Activated CD4-positive, alpha-beta memory T cell treated with anti-CD3 and anti-CD28 coated beads for 36 hours (primary cell): Measurements from ENCODE around the gene SMAD3. TPM values are rescaled to one million over a fixed set of nuclear protein-coding genes. Genes with fewer than 3 reads are reported as not detected.

Experiments used
- CTCF ChIA-PET: fragments of 350-600 bp; sonication (Branson Sonifier 250); formaldehyde crosslinking; loops from one replicate; lab custom pipeline; 2021; ENCODE audit warnings: antibody characterized with exemption, inconsistent platforms; lab: Charles Lee
- POLR2A ChIA-PET: fragments of 350-600 bp; sonication (Branson Sonifier 250); formaldehyde crosslinking; loops from one replicate; lab custom pipeline; 2021; ENCODE audit warnings: antibody characterized with exemption; lab: Charles Lee
- DNase-seq: peaks from one replicate; pipeline ENCODE4 v3.0.0-alpha.2; 2020
- H3K27ac Mint-ChIP-seq: one replicate; pipeline ENCODE4 v1.8.0; 2021; ENCODE audit warnings: mixed read lengths
- H3K27me3 Mint-ChIP-seq: one replicate; pipeline ENCODE4 v1.8.0; 2021; ENCODE audit warnings: mixed read lengths
- H3K36me3 Mint-ChIP-seq: one replicate; pipeline ENCODE4 v1.8.0; 2021; ENCODE audit warnings: mixed read lengths
- H3K4me1 Mint-ChIP-seq: one replicate; pipeline ENCODE4 v1.8.0; 2021; ENCODE audit warnings: low read depth, mixed read lengths
- H3K4me3 Mint-ChIP-seq: one replicate; pipeline ENCODE4 v1.8.0; 2021; ENCODE audit warnings: mild to moderate bottlenecking, mixed read lengths
- H3K9me3 Mint-ChIP-seq: one replicate; pipeline ENCODE4 v1.8.0; 2021; ENCODE audit warnings: mixed read lengths
- intact Hi-C: fragments of 100-400 bp; cut with micrococcal nuclease; formaldehyde crosslinking; loops from one replicate; pipeline ENCODE4 v1.15.1; 2023
- total RNA-seq, 2 experiments: library from RNA; stranded (reverse); gene quantifications; one replicate each; pipeline ENCODE4 v1.2.3, GENCODE V29; 2021

The SMAD3 gene
- total RNA-seq, 2 experiments from 2014 or later, result 50.2 to 50.5 TPM

DNA sequence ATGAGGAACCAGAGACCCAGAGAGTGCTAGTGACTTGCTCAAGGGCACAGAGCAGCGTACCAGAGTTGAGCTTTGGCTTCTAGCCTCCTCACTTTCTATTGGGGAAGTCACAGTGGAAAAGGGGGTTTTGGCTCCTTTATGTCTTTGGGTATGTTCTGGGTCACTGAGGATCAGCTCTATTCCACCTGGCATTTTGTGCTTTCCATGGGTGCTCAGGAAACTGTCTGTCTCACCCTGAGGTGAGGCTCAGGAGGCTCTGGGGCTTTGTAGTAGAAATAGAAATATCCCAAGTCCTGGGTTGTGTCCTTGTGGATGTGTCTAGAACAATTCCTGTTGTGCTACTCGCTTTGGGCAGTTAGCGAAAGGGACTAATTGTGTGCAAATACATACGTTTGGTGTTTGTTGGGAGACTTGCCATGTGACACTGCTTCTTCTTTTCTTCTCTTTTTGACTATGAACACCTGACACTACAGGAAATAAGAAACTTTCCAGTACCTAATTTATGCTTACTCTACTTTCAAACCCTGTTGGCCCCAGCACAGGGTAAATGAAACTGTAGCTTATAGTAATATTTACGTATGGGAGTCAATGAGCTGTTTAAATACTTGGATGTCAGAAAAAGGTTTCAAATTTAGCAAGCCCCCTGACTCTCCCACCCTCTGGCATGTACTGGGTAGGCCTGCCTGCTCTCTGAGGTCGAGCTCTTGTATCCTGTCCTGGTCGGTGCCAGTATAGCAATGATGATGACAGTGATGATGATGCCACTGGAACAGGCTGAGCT is 35.6 kb downstream of the SMAD3 start:
- POLR2A ChIA-PET, result interaction anchor here (0.6 to 4.9 kb wide), 24 partner anchors 10 to 153 kb away, joined by 3 to 117 read pairs (median 5); partner anchors contain the start of genes AAGAB, IQCH and SMAD3
- peak; percentile 89 for DNase-seq
- H3K4me1 Mint-ChIP-seq, result peaks cover 37% of the 10 kb centered on the region

DNA sequence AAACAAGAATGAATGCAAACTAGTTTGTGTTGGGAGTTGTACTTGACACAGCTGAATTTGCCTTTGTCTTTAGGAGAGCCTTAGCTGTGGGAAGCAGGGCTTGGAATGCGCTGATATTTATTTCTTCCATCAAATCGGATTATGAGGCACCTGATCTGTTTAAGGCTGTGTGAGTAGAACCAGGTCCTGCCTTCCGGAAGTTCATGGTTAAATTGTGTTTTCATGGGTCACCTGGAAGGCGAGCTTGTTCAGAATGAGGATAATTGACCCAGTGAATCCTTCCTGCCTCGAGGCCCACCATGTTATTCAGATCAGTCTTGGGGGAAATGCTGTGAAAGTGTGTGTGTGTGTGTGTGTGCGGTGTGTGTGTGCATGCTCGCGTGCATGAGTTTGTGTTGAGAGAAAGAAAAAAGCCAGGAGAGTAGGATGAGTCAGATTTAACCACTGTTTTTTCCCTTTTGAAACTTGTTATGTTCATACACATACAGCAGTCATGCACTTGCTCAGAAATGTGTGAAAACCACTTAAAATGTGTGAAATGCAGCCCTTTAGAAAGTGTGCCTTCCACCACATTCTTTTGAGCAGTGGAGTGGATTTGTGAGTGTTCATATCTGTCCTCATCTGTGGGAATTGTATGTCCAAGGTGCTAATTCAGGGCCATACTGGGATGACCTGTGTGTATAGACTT is 36.7 kb downstream of the SMAD3 start:
- peaks cover 10% of the 10 kb centered on the region for H3K36me3 Mint-ChIP-seq

More for the DNA sequence above, 35.6 kb downstream of the SMAD3 start:
- H3K4me3 Mint-ChIP-seq, result no peak overlapping the region
- H3K27ac Mint-ChIP-seq, result no peak overlapping the region
- no peaks in the 10 kb centered on the region for H3K27me3 Mint-ChIP-seq
- CTCF ChIA-PET, result interaction anchor here (0.7 to 3.8 kb wide), 17 partner anchors 10 to 154 kb away, joined by 3 to 21 read pairs (median 5); no protein-coding TSS in a partner anchor
- H3K36me3 Mint-ChIP-seq, result peaks cover 17% of the 10 kb centered on the region
- H3K9me3 Mint-ChIP-seq, result no peaks in the 10 kb centered on the region
- intact Hi-C loops, result loop anchor here (1.0 to 5.0 kb wide), 10 partner anchors 10 to 206 kb away; no protein-coding TSS in a partner anchor

DNA sequence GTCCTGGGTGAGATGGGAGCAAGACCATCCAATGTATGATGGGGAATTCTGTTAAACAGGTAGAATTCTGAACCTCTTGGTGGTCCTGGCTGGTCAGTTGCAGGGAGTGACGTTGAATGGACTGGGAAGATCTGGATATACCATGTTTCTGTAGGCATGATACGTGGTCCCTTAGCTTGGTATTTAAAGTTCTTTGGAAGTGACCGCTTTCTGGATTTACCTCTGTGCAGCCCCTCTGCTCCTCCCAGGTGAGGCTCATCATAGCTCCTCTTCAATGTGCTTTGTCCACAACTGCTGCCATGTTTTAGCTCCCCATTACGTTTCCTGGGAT is 37.2 kb downstream of the SMAD3 start:
- intact Hi-C loops, result loop anchor here (5.0 kb wide), 1 partner anchor 75 kb away; no protein-coding TSS in a partner anchor
- Mint-ChIP-seq H3K36me3 (peaks cover 10% of the 10 kb centered on the region), H3K4me3 (no peak overlapping the region), H3K4me1 (peaks cover 23% of the 10 kb centered on the region), H3K27ac (no peak overlapping the region), H3K9me3 (no peaks in the 10 kb centered on the region), H3K27me3 (no peaks in the 10 kb centered on the region)
- DNase-seq, result no peak
- ChIA-PET POLR2A (interaction anchor here (0.7 to 4.9 kb wide), 14 partner anchors 11 to 152 kb away, joined by 3 to 117 read pairs (median 6); partner anchors contain the start of genes AAGAB, IQCH and SMAD3), CTCF (interaction anchor here (0.8 to 3.8 kb wide), 12 partner anchors 8 to 201 kb away, joined by 3 to 21 read pairs (median 6); no protein-coding TSS in a partner anchor)

More for the DNA sequence above, 36.7 kb downstream of the SMAD3 start:
- Mint-ChIP-seq H3K27me3 (no peaks in the 10 kb centered on the region), H3K4me1 (peaks cover 28% of the 10 kb centered on the region), H3K27ac (no peak overlapping the region), H3K9me3 (no peaks in the 10 kb centered on the region), H3K4me3 (no peak overlapping the region)
- peak; percentile 80 for DNase-seq
- CTCF ChIA-PET, result interaction anchor here (0.8 to 3.8 kb wide), 18 partner anchors 9 to 202 kb away, joined by 3 to 21 read pairs (median 6); no protein-coding TSS in a partner anchor
- intact Hi-C loops, result loop anchor here (1.0 to 5.0 kb wide), 10 partner anchors 11 to 205 kb away; no protein-coding TSS in a partner anchor
- POLR2A ChIA-PET, result interaction anchor here (0.6 to 4.9 kb wide), 28 partner anchors 9 to 152 kb away, joined by 3 to 117 read pairs (median 4); partner anchors contain the start of genes AAGAB, IQCH and SMAD3

DNA sequence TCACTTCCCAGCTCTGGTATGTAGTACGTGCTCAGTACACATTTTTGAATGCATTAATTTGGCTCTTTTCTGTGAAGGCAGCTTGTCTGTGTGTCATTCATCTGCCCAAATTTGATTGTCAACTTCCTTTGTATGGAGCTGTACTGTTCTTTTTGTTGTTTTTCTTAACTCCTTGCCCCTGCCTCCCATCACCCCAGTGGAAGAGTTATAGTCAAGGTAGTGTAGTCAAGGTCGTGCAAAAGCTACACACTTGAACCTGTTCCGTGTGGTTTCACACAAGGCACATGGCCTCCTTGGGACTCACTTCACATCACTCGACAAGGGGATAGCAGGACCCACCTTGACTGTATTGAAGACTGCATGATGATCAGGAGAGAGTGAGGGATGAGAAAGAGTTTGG is 37.6 kb downstream of the SMAD3 start:
- H3K36me3 Mint-ChIP-seq, result peaks cover 11% of the 10 kb centered on the region
- no peak overlapping the region for H3K4me3 Mint-ChIP-seq
- ChIA-PET CTCF (interaction anchor here (0.8 to 3.8 kb wide), 12 partner anchors 10 to 201 kb away, joined by 3 to 21 read pairs (median 6); no protein-coding TSS in a partner anchor), POLR2A (interaction anchor here (0.7 to 4.9 kb wide), 12 partner anchors 12 to 151 kb away, joined by 3 to 117 read pairs (median 14); partner anchors contain the start of genes AAGAB, IQCH and SMAD3)
- no peaks in the 10 kb centered on the region for H3K27me3 Mint-ChIP-seq
- intact Hi-C loops, result loop anchor here (5.0 kb wide), 1 partner anchor 76 kb away; no protein-coding TSS in a partner anchor
- H3K9me3 Mint-ChIP-seq, result no peaks in the 10 kb centered on the region
- H3K27ac Mint-ChIP-seq, result no peak overlapping the region
- DNase-seq, result no peak
- H3K4me1 Mint-ChIP-seq, result peaks cover 20% of the 10 kb centered on the region

DNA sequence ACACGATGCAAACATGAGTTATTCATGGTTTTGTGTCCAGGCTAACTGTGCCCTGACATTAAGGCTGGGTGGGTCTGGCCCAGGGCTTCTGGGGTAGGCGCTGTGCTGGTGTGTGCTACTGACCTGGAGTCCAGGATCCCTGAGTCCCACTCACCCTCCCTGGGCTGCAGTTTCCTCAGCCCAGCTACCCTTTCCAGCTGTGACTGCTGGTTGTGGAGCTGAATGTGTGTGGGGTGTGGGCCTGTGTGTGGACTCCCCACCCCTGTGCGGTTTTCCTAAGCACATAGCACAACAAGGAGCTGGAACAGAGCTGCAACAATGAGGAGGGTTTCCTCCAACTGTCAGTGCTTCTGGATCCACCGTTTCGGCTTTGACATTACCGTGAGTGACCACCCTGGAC is 38.0 kb downstream of the SMAD3 start:
- Mint-ChIP-seq H3K36me3 (peaks cover 13% of the 10 kb centered on the region), H3K4me3 (no peak overlapping the region), H3K27ac (no peak overlapping the region), H3K27me3 (no peaks in the 10 kb centered on the region), H3K9me3 (no peaks in the 10 kb centered on the region), H3K4me1 (peaks cover 22% of the 10 kb centered on the region)
- intact Hi-C loops, result loop anchor here (5.0 kb wide), 1 partner anchor 76 kb away; no protein-coding TSS in a partner anchor
- no peak for DNase-seq
- ChIA-PET POLR2A (interaction anchor here (0.9 to 4.9 kb wide), 9 partner anchors 12 to 71 kb away, joined by 4 to 117 read pairs (median 25); partner anchors contain the start of gene SMAD3), CTCF (interaction anchor here (0.9 to 3.8 kb wide), 9 partner anchors 11 to 200 kb away, joined by 3 to 21 read pairs (median 7); no protein-coding TSS in a partner anchor)

DNA sequence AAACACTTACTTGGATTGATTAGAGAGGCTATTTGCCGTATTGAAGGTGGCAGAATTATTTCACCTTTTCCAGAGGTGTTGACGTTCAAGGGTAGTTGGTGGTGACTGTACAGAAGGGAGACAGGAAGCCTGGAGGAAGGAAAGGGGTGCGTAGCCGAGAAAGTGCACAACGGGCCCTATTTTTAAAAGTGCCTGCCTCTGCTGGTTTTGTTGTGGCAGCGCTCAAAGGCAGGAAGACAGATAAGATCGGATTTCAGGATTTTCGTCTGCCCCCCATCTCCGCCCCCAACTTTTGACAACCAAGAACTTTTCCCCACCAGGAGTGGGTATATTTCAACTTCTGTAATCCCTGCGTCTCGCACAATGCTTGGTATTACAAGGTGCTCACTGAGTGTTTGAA is 38.5 kb downstream of the SMAD3 start:
- no peak overlapping the region for H3K27ac Mint-ChIP-seq
- H3K27me3 Mint-ChIP-seq, result no peaks in the 10 kb centered on the region
- peaks cover 13% of the 10 kb centered on the region for H3K36me3 Mint-ChIP-seq
- H3K4me1 Mint-ChIP-seq, result peaks cover 22% of the 10 kb centered on the region
- H3K4me3 Mint-ChIP-seq, result no peak overlapping the region
- H3K9me3 Mint-ChIP-seq, result no peaks in the 10 kb centered on the region
- intact Hi-C loops, result loop anchor here (5.0 kb wide), 1 partner anchor 77 kb away; no protein-coding TSS in a partner anchor
- ChIA-PET CTCF (interaction anchor here (1.2 to 3.8 kb wide), 6 partner anchors 13 to 157 kb away, joined by 3 to 21 read pairs (median 6); no protein-coding TSS in a partner anchor), POLR2A (interaction anchor here (1.7 to 4.9 kb wide), 6 partner anchors 12 to 37 kb away, joined by 4 to 52 read pairs (median 30); partner anchors contain the start of gene SMAD3)
- DNase-seq, result peak; percentile 58

DNA sequence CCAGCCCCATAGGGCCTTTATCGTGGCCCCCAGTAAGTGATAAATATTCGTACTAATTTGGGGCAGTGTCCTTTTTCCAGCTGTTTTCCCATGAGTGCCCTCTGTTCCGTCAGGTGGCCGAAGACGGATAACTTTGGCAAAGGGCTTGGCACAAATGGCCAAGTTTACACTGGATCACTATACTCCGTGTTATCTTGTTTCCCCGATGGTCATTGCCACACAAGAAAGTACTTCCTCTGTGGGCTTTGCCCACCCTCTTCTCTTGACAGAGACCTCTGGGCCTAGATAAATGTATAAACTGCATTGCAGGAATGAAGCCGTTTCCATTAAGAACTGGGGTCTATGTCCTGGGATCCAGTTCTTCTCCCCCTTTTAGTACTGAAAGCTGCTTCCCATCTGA is 39.1 kb downstream of the SMAD3 start:
- no peak overlapping the region for H3K4me3 Mint-ChIP-seq
- peaks cover 11% of the 10 kb centered on the region for H3K36me3 Mint-ChIP-seq
- no peaks in the 10 kb centered on the region for H3K9me3 Mint-ChIP-seq
- peaks cover 22% of the 10 kb centered on the region for H3K4me1 Mint-ChIP-seq
- H3K27me3 Mint-ChIP-seq, result no peaks in the 10 kb centered on the region
- no peak for DNase-seq
- ChIA-PET POLR2A (interaction anchor here (0.8 to 4.5 kb wide), 4 partner anchors 12 to 30 kb away, joined by 3 to 25 read pairs (median 4); no protein-coding TSS in a partner anchor), CTCF (interaction anchor here (1.1 to 2.4 kb wide), 5 partner anchors 12 to 158 kb away, joined by 3 to 10 read pairs (median 5); no protein-coding TSS in a partner anchor)
- peak overlapping the region; percentile 47 for H3K27ac Mint-ChIP-seq
- intact Hi-C loops, result loop anchor here (5.0 kb wide), 1 partner anchor 77 kb away; no protein-coding TSS in a partner anchor

DNA sequence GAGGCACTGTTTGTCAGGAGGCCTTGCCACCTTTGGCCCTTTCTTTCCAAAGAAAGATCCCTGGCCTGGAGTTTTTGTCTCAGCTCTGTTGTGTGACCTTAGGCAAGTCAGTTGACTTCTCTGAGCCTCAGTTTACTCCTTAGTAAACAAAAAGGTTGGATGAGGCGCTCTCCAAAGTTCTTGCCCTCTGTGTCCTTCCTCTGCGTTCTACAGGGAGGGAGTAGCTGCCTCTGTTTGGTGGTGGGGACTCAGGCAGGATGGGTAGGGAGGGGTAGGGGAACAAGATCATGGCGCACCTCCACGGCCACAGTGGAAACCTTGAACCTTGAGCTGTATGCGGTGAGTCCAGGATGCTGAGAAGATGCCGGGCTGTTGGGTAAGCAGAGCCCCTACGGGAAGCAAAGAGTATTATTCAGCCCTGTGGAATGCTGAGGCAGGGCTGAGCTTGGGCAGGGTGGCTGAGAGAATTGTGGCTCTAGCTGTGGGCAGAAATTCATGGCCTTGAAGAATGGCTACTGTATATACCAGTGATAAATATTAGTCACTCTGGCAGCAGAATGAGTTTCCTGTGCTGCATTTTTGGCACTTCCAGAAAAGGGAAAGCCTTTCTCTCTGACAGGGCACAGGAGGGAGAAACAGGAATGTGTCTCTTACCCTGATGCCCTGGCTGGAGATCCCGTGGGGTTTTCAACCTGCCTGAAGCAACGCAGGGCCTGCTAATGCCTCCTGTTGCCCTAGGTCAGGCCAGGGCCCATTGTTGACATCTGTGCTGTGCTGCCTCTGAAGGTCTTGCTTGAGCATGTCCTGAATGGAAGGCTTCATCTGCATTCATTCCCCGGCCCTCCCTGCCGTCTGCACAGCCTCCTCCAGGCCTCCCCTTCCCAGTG is 39.9 kb downstream of the SMAD3 start:
- Mint-ChIP-seq H3K27ac (peak overlapping the region; percentile 78), H3K4me1 (peaks cover 25% of the 10 kb centered on the region), H3K27me3 (no peaks in the 10 kb centered on the region), H3K4me3 (no peak overlapping the region), H3K36me3 (peaks cover 13% of the 10 kb centered on the region), H3K9me3 (no peaks in the 10 kb centered on the region)
- CTCF ChIA-PET, result interaction anchor here (1.1 to 1.6 kb wide), 4 partner anchors 15 to 24 kb away, joined by 3 to 5 read pairs (median 4); no protein-coding TSS in a partner anchor
- POLR2A ChIA-PET, result interaction anchor here (0.6 to 2.0 kb wide), 5 partner anchors 11 to 104 kb away, joined by 3 to 6 read pairs (median 4); no protein-coding TSS in a partner anchor
- intact Hi-C loops, result no loop called here
- DNase-seq, result no peak

DNA sequence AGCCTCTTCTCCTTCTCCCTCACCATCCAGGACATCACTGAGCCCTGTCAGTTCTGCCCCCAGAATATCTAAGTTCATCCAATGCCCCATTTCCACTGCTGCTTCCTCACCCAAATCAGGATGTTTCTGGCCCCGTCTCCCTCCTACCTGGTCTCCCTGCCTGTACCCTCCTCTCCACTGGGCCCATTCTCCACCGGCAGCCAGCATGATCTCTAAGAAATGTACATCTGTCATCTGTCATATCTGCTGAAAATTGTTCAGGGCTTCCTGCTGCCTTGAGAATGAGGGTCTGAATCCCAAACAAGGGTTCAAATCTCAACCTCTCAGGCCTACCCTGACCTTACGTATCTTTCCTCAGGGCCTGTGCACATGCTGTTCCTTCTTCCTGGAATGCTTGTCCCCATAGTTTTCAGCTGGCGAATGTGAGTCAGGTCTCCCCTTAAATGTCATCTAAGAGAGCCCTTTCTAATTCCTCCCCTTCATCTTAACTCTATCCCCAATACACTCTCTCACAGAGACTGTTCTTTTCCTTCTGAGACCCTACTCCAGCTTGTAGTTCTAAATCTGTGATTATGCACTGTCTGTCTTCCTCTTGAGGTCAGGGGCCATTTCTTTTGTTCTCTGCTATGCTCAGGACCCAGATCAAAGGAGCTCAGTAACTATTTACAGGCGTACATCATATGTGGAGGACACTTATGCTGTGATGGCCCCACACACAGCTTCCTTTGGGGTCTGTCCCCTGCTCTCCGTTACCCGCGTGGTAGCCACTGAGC is 40.8 kb downstream of the SMAD3 start:
- Mint-ChIP-seq H3K4me3 (no peak overlapping the region), H3K36me3 (peaks cover 18% of the 10 kb centered on the region), H3K9me3 (peaks cover 3% of the 10 kb centered on the region), H3K27me3 (no peaks in the 10 kb centered on the region), H3K27ac (peak overlapping the region; percentile 78), H3K4me1 (peaks cover 33% of the 10 kb centered on the region)
- CTCF ChIA-PET, result interaction anchor here (1.0 to 1.4 kb wide), 3 partner anchors 11 to 68 kb away, joined by 3 to 5 read pairs (median 3); no protein-coding TSS in a partner anchor
- intact Hi-C loops, result no loop called here
- POLR2A ChIA-PET, result interaction anchor here (0.8 to 2.0 kb wide), 3 partner anchors 14 to 31 kb away, joined by 3 to 7 read pairs (median 6); no protein-coding TSS in a partner anchor
- no peak for DNase-seq
